Measurements from ENCODE around the gene ZNF362. TPM values are rescaled to one million over a fixed set of nuclear protein-coding genes. Genes with fewer than 3 reads are reported as not detected.

Gene ZNF362
- total and polyA plus RNA-seq, 2 experiments from 2014 or later = 11.0 to 12.9 TPM

DNA sequence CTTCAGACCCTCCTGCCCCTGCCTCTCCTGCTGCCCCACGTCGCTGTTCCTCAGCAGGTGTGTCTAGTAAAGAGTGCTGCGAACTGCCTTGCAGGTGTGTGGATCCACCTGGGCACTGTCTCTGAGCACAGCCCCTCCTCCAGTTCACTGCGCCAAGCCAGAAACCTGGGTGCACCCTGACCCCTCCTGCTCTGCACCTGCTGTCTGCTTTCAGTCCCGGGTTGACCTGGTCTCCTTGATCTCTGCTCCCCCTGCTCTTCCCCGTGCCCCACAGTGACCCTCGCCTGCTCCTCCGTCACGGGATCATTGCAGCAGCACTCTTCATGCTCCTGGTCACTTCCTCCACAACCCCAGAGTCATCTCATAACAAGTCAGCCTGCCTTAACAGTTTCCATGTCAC is 58.1 kb downstream of the ZNF362 start:
- H3K36me3 ChIP-seq (ENCODE audit: insufficient read depth) = no peaks in the 10 kb centered on the region
- no peaks in the 10 kb centered on the region for H4K20me1 ChIP-seq (replicated peaks; ENCODE audit: insufficient read depth)
- ATAC-seq = no peak
- H3K9me2 ChIP-seq (ENCODE audit: insufficient read depth) = no peaks in the 10 kb centered on the region
- H3K27me3 ChIP-seq (ENCODE audit: insufficient read depth) = no peaks in the 10 kb centered on the region
- Mint-ChIP-seq H3K27me3 (ENCODE audit: insufficient read depth, low read depth, poor library complexity) (peaks cover 12% of the 10 kb centered on the region), H3K9me3 (peaks cover 3% of the 10 kb centered on the region; the same call in 2 of the 3 replicates), H3K4me1 (peaks cover 12% of the 10 kb centered on the region), H3K4me3 (no peak overlapping the region), H3K36me3 (ENCODE audit: low read depth) (no peaks in the 10 kb centered on the region), H3K27ac (no peak overlapping the region)
- DNase-seq (ENCODE audit: low spot score) = no peak
- no peaks in the 10 kb centered on the region for H3K79me2 ChIP-seq (replicated peaks; ENCODE audit: insufficient read depth)
- no peak overlapping the region for H3K27ac ChIP-seq (ENCODE audit: low read depth)
- H3K4me3 ChIP-seq = no peak overlapping the region
- H3K4me2 ChIP-seq = no peak overlapping the region
- TF ChIP-seq POLR2AphosphoS5 (IDR thresholded peaks at IDR 0.05; ENCODE audit: low read depth) = no peak
- no peaks in the 10 kb centered on the region for H3F3A ChIP-seq (replicated peaks; ENCODE audit: low read depth)
- no peaks in the 10 kb centered on the region for H3K4me1 ChIP-seq (ENCODE audit: insufficient read depth)
- H2AFZ ChIP-seq = no peak overlapping the region

DNA sequence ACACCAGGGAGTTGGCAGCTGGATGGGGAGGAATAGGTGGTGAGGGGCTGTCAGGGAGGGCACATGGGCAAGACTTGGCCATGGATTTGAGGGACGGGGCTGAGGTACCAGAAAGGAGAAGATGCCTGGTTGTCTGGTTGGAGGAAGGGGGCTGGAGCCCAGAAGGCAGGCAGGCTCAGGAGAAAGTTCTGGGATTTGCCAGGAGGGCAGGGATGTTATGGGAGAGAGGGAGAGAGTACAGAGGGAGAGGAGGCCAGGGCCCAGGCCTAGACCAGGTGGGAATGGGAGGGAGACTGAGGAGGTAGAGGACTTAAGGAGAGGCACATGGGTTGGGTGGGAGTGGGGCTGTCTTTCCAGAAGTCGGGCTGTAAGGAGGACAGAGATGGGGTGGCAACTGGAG is 60.3 kb downstream of the ZNF362 start:
- H3K36me3 ChIP-seq (ENCODE audit: insufficient read depth) = no peaks in the 10 kb centered on the region
- H3K4me1 Mint-ChIP-seq = peaks cover 12% of the 10 kb centered on the region
- no peaks in the 10 kb centered on the region for H3K79me2 ChIP-seq (replicated peaks; ENCODE audit: insufficient read depth)
- no peak overlapping the region for H3K4me3 Mint-ChIP-seq
- H3F3A ChIP-seq (replicated peaks; ENCODE audit: low read depth) = no peaks in the 10 kb centered on the region
- ATAC-seq (no peak), DNase-seq (ENCODE audit: low spot score) (no peak)
- no peak overlapping the region for H3K27ac Mint-ChIP-seq
- H3K27me3 ChIP-seq (ENCODE audit: insufficient read depth) = no peaks in the 10 kb centered on the region
- H3K9me2 ChIP-seq (ENCODE audit: insufficient read depth) = no peaks in the 10 kb centered on the region
- no peak overlapping the region for H2AFZ ChIP-seq
- no peak overlapping the region for H3K4me3 ChIP-seq
- no peaks in the 10 kb centered on the region for H4K20me1 ChIP-seq (replicated peaks; ENCODE audit: insufficient read depth)
- H3K27me3 Mint-ChIP-seq (ENCODE audit: insufficient read depth, low read depth, poor library complexity) = peaks cover 9% of the 10 kb centered on the region
- H3K27ac ChIP-seq (ENCODE audit: low read depth) = no peak overlapping the region
- H3K4me1 ChIP-seq (ENCODE audit: insufficient read depth) = no peaks in the 10 kb centered on the region
- no peaks in the 10 kb centered on the region for H3K36me3 Mint-ChIP-seq (ENCODE audit: low read depth)
- no peaks in the 10 kb centered on the region for H3K9me3 Mint-ChIP-seq
- H3K4me2 ChIP-seq = no peak overlapping the region
- TF ChIP-seq JUNB (IDR thresholded peaks at IDR 0.05; ENCODE audit: unreplicated experiment) (no peak), EZH2 (IDR thresholded peaks at IDR 0.05; ENCODE audit: low read depth, unreplicated experiment) (no peak), ZNF331 (CRISPR knock-in tag; IDR thresholded peaks at IDR 0.05; ENCODE audit: low read depth) (no peak), CREB1 (CRISPR knock-in tag; IDR thresholded peaks at IDR 0.05; ENCODE audit: low read depth) (no peak), EZH2phosphoT487 (IDR thresholded peaks at IDR 0.05; ENCODE audit: unreplicated experiment) (no peak)
- TF ChIP-seq, protein P1, sequence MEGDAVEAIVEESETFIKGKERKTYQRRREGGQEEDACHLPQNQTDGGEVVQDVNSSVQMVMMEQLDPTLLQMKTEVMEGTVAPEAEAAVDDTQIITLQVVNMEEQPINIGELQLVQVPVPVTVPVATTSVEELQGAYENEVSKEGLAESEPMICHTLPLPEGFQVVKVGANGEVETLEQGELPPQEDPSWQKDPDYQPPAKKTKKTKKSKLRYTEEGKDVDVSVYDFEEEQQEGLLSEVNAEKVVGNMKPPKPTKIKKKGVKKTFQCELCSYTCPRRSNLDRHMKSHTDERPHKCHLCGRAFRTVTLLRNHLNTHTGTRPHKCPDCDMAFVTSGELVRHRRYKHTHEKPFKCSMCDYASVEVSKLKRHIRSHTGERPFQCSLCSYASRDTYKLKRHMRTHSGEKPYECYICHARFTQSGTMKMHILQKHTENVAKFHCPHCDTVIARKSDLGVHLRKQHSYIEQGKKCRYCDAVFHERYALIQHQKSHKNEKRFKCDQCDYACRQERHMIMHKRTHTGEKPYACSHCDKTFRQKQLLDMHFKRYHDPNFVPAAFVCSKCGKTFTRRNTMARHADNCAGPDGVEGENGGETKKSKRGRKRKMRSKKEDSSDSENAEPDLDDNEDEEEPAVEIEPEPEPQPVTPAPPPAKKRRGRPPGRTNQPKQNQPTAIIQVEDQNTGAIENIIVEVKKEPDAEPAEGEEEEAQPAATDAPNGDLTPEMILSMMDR (conservative IDR thresholded peaks at IDR 0.05; ENCODE audit: low read depth in 2 of 2) = no peak
- TF ChIP-seq, protein P2, sequence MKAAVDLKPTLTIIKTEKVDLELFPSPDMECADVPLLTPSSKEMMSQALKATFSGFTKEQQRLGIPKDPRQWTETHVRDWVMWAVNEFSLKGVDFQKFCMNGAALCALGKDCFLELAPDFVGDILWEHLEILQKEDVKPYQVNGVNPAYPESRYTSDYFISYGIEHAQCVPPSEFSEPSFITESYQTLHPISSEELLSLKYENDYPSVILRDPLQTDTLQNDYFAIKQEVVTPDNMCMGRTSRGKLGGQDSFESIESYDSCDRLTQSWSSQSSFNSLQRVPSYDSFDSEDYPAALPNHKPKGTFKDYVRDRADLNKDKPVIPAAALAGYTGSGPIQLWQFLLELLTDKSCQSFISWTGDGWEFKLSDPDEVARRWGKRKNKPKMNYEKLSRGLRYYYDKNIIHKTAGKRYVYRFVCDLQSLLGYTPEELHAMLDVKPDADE (IDR thresholded peaks at IDR 0.05) = no peak
- TF ChIP-seq, protein P3, sequence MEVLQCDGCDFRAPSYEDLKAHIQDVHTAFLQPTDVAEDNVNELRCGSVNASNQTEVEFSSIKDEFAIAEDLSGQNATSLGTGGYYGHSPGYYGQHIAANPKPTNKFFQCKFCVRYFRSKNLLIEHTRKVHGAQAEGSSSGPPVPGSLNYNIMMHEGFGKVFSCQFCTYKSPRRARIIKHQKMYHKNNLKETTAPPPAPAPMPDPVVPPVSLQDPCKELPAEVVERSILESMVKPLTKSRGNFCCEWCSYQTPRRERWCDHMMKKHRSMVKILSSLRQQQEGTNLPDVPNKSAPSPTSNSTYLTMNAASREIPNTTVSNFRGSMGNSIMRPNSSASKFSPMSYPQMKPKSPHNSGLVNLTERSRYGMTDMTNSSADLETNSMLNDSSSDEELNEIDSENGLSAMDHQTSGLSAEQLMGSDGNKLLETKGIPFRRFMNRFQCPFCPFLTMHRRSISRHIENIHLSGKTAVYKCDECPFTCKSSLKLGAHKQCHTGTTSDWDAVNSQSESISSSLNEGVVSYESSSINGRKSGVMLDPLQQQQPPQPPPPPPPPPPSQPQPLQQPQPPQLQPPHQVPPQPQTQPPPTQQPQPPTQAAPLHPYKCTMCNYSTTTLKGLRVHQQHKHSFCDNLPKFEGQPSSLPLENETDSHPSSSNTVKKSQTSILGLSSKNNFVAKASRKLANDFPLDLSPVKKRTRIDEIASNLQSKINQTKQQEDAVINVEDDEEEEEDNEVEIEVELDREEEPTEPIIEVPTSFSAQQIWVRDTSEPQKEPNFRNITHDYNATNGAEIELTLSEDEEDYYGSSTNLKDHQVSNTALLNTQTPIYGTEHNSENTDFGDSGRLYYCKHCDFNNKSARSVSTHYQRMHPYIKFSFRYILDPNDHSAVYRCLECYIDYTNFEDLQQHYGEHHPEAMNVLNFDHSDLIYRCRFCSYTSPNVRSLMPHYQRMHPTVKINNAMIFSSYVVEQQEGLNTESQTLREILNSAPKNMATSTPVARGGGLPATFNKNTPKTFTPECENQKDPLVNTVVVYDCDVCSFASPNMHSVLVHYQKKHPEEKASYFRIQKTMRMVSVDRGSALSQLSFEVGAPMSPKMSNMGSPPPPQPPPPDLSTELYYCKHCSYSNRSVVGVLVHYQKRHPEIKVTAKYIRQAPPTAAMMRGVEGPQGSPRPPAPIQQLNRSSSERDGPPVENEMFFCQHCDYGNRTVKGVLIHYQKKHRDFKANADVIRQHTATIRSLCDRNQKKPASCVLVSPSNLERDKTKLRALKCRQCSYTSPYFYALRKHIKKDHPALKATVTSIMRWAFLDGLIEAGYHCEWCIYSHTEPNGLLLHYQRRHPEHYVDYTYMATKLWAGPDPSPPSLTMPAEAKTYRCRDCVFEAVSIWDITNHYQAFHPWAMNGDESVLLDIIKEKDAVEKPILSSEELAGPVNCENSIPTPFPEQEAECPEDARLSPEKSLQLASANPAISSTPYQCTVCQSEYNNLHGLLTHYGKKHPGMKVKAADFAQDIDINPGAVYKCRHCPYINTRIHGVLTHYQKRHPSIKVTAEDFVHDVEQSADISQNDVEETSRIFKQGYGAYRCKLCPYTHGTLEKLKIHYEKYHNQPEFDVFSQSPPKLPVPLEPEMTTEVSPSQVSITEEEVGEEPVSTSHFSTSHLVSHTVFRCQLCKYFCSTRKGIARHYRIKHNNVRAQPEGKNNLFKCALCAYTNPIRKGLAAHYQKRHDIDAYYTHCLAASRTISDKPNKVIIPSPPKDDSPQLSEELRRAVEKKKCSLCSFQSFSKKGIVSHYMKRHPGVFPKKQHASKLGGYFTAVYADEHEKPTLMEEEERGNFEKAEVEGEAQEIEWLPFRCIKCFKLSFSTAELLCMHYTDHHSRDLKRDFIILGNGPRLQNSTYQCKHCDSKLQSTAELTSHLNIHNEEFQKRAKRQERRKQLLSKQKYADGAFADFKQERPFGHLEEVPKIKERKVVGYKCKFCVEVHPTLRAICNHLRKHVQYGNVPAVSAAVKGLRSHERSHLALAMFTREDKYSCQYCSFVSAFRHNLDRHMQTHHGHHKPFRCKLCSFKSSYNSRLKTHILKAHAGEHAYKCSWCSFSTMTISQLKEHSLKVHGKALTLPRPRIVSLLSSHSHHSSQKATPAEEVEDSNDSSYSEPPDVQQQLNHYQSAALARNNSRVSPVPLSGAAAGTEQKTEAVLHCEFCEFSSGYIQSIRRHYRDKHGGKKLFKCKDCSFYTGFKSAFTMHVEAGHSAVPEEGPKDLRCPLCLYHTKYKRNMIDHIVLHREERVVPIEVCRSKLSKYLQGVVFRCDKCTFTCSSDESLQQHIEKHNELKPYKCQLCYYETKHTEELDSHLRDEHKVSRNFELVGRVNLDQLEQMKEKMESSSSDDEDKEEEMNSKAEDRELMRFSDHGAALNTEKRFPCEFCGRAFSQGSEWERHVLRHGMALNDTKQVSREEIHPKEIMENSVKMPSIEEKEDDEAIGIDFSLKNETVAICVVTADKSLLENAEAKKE (CRISPR knock-in tag; IDR thresholded peaks at IDR 0.05) = no peak
- TF ChIP-seq, protein P4, sequence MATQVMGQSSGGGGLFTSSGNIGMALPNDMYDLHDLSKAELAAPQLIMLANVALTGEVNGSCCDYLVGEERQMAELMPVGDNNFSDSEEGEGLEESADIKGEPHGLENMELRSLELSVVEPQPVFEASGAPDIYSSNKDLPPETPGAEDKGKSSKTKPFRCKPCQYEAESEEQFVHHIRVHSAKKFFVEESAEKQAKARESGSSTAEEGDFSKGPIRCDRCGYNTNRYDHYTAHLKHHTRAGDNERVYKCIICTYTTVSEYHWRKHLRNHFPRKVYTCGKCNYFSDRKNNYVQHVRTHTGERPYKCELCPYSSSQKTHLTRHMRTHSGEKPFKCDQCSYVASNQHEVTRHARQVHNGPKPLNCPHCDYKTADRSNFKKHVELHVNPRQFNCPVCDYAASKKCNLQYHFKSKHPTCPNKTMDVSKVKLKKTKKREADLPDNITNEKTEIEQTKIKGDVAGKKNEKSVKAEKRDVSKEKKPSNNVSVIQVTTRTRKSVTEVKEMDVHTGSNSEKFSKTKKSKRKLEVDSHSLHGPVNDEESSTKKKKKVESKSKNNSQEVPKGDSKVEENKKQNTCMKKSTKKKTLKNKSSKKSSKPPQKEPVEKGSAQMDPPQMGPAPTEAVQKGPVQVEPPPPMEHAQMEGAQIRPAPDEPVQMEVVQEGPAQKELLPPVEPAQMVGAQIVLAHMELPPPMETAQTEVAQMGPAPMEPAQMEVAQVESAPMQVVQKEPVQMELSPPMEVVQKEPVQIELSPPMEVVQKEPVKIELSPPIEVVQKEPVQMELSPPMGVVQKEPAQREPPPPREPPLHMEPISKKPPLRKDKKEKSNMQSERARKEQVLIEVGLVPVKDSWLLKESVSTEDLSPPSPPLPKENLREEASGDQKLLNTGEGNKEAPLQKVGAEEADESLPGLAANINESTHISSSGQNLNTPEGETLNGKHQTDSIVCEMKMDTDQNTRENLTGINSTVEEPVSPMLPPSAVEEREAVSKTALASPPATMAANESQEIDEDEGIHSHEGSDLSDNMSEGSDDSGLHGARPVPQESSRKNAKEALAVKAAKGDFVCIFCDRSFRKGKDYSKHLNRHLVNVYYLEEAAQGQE (IDR thresholded peaks at IDR 0.05; ENCODE audit: unreplicated experiment) = no peak
